Daoy (cell line): Measurements from ENCODE around the gene SNX9. TPM values are rescaled to one million over a fixed set of nuclear protein-coding genes. Genes with fewer than 3 reads are reported as not detected.
A peak's percentile ranks its signal among the peaks of the same experiment; 100 is the strongest.
"Not testable (repeated sequence)": the region's sequence is repeated elsewhere in the genome, so short reads cannot be mapped to it uniquely, and the experiment has no call there.

Source experiments
- DNase-seq: peaks from one replicate; pipeline ENCODE4 v3.0.0-alpha.2; 2015; ENCODE audit warnings: low read depth
- total RNA-seq: library from RNA; depleted of rRNA; stranded (reverse); fragments of >200 nt; shearing (Covaris generic); gene quantifications from 2 replicates; pipeline ENCODE4 v1.2.3, GENCODE V29; 2014; rRNA removed

Gene SNX9
- total RNA-seq: 47.4 and 50.5 TPM in 2 replicates

DNA sequence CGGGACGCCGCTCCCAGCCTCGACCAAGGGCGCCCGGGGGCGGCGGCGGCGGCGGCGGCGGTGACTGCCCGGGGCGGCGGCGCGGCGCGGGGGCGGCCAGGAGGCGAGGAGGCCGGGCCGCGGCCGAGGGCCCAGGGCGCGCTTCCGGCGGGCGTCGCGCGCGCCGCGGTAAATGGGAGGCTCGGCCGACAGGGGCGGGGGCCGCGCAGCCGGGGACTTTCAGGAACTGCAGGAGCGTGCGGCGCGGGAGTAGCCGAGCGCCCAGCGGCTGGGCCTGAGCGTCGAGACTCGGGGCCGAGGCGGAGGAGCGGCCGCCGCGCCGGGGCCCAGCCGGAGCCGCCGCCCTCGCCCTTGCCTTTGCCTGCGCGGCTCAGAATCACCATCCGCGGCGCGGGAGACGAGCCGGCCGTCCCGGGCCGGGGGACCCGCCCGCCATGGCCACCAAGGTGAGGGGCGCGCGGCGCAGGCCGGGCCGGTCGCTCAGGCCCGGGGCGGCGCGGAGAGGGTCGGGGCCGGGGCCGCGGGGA, at the start of gene SNX9:
TSS of gene SNX9 (plus strand) at position 246 of the 527 bp plus-strand sequence. CDS start at position 435, 189 bp downstream.
- peak; percentile 93 for DNase-seq

DNA sequence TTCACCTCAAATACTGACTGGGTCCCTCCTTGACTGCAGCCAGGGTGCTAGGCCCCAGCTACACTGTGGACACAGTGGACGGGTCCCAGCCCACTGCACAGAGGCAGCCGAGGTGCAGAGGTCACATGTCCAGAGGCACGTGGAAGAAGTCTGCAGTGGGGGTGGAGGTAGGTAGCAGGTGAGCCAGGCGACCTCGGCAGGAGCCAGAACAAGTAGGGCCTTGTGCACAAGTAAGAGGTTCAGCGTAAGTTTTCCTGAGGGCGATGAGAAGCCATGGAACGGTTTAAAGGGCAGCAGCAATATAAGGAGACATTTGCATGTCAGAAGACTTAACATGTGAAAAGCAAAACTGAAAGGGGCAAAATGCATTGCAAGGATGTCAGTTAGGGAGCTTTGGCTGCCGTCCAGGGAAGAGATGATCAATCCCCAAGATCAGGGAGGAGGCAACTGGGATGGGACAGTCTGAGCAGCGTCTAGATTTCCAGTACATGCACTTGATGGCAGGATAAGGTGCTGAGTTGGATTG, 49.7 kb upstream of the SNX9 start:
- DNase-seq: no peak

DNA sequence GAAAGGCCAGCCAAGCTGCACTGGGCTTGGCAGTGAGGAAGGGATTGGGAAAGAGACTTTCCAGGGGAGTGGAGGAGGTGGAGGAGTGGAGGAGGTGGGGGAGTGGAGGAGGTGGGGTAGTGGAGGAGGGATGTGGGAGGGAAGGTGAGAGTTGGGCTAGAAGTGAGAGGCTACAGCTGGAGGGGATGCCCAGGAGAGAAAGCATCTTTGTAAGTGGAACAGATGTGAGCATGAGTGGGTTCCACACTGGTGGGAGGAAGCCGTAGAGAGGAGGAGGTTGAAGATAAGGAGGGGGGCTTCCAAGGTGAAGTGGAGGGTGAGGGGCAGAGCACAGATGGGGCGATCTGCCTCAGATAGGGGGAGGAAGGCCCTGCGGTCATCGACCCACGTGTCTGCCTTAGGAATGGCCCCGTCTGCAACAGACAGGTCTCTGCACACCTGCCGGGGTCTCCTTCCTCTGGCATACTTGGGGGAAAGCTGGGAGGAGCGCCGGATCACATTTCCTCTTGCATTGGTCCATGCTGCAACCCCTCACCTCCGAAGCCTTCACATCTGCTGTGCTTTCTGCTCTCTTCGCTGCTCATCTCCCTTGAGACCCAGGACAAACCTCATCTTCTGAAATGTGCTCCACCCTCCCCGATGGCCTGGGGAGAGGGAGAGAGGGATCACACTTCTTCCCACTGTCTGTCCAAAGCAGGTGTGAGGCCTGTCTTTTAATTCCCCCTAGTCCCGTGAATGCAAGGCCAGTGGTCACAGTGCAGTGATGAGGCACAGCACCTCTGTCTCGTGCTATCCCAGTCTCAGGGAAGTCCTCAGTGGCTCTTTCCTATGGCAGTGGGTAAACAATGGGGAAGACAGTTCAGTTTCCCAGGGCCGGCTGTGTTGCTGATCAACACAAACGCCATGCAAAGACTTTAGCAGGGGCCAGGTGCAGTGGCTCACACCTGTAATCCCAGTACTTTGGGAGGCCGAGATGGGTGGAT, 48.6 kb upstream of the SNX9 start:
- DNase-seq: no peak

GRCh38 chr6:157775376-157775775, 47.7 kb upstream of the SNX9 start:
- DNase-seq: no peak

DNA sequence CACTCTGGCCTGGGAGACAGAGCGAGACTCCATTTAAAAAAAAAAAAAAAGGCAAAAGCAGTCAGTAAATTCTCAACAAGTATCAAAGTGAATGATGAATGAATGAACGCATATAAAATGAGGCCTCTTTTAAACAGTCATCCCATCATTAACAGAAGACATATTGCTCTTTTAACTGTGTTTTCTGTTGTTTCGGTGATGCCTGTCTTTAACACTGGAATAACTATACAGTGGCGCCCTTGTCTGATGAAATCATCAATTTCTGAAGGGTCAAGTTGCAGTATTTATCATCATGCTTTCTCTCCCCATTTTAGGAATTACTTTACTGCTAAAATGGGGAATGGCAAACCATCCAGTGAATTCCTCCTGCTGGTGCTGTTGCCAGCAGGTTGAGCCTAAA, 45.7 kb upstream of the SNX9 start:
- no peak for DNase-seq

GRCh38 chr6:157778719-157779118, 44.3 kb upstream of the SNX9 start:
- DNase-seq: no peak

DNA sequence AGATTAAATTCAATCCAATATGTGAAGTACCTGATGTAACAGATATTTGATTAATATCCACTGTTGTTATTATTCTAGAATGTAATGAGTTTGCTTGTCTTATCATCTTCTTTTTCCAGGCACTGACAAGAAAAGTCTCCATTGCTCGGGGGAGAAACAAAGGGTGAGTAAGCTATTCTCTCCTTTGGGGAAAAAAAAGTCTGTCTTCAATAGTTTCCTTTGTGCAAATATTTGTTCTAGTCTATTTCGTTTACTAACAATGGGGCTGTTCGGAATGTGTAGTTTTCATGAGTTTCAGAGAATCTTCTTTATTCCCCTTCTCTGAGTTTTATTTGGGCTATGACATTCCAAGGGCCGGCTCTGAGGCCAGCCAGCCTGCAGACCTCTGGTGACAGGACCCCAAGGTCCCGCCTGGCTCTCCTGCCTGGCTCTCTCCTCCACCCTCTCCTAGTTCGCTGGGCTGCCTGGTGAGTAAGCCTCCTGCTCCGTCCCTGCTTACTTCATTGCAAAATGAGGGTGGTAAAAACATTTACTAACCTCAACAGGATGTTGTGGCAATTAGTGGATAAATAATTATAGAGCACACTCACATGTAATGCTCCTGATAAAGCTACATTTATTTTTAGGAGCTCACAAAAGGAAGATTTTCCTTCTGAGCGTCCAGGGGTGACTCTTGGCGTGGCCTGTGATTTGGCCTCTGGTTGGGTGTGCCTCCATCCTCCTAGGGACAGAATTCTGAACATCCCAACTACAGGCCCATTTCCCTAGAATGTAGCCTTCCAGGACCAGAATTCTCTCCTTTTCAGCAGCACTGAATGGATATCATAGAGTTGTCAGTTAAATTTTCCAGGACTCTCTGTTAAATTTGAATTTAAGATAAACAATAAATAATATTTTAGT, 43.1 kb upstream of the SNX9 start:
- peak; percentile 35 for DNase-seq

- DNase-seq: no peak
These were observed 37.4 kb upstream of the SNX9 start for GRCh38 chr6:157785636-157786035.

GRCh38 chr6:157786221-157786620, 36.8 kb upstream of the SNX9 start:
- DNase-seq: no peak

DNA sequence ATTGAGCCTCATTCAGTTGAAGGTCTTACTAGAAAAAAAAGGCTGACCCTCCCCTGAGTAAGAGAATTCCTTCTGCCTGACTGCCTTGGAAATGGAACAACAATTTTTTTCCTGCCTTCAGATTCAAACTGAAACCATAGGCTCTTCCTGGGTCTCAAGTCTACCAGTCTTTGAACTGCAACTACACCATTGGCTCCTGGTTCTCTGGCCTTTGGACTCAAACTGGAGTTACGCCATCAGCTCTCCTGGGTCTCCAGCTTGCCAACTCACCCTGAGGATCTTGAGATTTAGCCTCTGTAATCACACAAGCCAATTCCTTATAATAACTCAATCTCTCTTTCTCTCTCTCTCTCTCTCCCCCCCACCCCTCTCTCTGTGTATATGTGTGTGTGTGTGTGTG, 36.0 kb upstream of the SNX9 start:
- DNase-seq: no peak

DNA sequence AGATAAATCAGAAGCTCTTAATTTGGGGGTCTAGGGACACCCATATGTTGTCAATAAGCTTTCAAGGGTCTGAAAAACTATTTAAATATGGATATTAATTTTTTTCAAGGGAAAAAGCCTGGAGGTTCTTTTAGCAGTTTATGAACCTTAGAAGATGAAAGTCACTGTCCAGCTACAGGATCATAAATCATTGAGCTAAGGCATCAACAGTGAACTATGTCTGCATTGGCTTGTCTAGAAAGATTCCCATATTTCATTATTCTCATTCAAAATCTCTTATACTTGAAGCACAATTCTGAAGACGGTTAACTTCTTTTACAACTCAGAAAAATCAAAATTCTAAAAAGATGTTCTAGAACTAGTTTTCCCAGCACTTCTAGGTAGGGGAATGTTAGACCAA, 34.9 kb upstream of the SNX9 start:
- no peak for DNase-seq

DNA sequence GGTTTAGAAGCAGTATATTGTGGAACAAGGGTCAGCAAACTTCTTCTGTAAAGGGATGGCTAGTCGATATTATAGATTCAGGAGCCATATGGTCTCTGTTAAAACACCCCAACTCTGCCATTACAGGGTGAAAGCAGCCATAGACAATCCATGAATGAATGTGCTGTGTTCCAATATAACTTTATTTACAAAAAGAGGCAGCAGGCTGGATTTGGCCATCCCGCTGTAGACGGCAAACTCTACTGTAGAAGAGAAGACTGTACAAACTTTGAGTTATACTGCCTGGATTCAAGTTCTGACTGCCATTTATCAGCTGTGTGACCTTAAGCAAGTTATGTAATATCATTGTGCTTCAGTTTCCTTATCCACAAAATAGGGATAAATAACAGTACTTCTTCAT, 33.7 kb upstream of the SNX9 start:
- no peak for DNase-seq

DNA sequence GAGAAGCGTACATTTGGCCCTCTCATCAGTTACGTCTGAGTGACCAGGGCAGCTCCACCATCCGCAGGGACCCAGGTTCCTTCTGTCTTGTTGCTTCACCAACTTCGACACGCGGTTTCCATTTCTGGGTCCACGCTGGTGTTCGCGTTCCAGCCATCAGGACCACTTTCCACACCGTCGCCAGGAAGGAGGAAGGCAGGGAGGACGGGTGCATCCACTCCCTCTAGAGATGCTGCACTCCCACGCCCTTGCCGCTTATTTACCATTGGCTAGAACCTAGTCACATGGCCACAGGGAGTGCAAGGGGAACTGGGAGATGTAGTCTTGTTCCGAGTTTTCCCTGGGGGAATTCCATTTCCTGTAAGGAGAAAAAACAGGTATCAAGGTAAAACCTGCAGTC, 33.2 kb upstream of the SNX9 start:
- no peak for DNase-seq

- DNase-seq: no peak
These were observed 32.4 kb upstream of the SNX9 start for GRCh38 chr6:157790548-157791160.

DNA sequence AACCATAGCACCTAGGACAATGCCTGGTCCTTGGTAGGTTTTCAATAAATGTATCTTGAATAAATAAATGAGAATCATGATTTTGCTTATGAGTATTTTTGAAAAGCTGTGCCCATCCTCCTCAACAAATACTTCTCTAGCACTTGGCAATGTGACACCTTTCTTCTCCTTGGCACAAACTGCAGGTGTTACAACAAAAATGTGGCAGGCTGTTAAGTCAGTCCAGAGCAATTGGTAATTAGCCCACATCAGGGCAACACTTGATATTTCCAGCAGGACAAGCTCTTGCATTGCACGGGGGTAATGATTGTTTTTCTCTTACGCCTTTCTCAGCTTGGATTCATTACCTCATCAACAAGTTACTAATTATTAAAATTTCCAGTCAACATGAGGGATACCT, 31.6 kb upstream of the SNX9 start:
- DNase-seq: no peak

GRCh38 chr6:157792671-157793070, 30.4 kb upstream of the SNX9 start:
- no peak for DNase-seq

DNA sequence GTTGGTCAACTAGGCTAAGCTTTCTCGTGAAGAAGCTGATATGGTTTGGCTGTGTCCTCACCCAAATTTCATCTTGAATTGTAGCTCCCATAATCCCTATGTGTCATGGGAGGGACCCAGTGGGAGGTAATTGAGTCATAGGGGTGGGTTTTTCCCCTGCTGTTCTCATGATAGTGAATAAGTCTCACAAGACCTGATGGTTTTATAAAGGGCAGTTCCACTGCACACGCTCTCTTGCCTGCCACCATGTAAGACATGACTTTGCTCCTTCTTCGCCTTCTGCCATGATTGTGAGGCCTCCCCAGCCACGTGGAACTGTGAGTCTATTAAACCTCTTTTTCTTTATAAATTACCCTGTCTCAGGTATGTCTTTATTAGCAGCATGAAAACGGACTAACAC, 29.0 kb upstream of the SNX9 start:
- not testable (repeated sequence) for DNase-seq

DNA sequence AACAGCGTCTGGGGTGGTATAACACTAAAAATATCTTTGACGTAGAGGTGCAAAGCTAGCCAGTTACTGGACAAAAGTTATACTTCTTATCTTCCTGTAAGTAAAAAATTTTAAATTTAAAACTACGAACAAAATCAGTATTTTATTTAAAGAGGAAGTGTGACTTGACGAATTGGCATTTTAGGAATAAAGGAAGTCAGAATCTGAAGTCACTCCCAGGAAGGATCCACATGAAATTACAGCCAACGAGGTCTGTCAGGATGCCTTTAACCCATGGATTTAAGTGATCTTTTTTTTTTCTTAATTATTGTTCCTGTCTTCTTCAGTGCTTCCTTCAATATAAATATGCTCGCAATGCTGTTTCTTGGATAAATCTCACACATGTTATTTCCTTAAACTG, 27.2 kb upstream of the SNX9 start:
- no peak for DNase-seq

DNA sequence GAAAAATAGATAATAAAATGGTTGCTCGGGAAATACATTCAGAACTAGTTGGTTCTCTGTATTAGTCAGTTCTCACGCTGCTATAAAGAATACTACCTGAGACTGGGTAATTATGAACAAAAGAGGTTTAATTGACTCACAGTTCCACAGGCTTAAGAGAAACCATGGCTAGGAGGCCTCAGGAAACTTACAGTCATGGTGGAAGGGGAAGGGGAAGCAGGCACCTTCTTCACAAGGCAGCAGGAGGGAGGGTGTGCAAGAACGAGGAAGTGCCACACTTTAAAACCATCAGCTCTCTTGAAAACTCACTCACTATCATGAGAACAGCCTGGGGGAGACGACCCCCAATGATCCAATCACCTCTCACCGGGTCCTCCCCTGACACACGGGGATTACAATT, 24.2 kb upstream of the SNX9 start:
- no peak for DNase-seq

- DNase-seq: not testable (repeated sequence)
These were observed 23.5 kb upstream of the SNX9 start for GRCh38 chr6:157799561-157799960.

GRCh38 chr6:157800420-157801237, 22.4 kb upstream of the SNX9 start:
- DNase-seq: peak; percentile 47
